GM12874 (cell line): Measurements from ENCODE around the gene IGFBP6.

Experiments
- TF ChIP-seq, protein P1 (sequence below): IDR thresholded peaks from 2 replicates; pipeline ENCODE4 v1.5.1; 2011; ENCODE audit warnings: low read depth, mild to moderate bottlenecking, control low read depth, low read length, moderate library complexity; ENCODE audit not compliant: insufficient read depth

The IGFBP6 gene

DNA sequence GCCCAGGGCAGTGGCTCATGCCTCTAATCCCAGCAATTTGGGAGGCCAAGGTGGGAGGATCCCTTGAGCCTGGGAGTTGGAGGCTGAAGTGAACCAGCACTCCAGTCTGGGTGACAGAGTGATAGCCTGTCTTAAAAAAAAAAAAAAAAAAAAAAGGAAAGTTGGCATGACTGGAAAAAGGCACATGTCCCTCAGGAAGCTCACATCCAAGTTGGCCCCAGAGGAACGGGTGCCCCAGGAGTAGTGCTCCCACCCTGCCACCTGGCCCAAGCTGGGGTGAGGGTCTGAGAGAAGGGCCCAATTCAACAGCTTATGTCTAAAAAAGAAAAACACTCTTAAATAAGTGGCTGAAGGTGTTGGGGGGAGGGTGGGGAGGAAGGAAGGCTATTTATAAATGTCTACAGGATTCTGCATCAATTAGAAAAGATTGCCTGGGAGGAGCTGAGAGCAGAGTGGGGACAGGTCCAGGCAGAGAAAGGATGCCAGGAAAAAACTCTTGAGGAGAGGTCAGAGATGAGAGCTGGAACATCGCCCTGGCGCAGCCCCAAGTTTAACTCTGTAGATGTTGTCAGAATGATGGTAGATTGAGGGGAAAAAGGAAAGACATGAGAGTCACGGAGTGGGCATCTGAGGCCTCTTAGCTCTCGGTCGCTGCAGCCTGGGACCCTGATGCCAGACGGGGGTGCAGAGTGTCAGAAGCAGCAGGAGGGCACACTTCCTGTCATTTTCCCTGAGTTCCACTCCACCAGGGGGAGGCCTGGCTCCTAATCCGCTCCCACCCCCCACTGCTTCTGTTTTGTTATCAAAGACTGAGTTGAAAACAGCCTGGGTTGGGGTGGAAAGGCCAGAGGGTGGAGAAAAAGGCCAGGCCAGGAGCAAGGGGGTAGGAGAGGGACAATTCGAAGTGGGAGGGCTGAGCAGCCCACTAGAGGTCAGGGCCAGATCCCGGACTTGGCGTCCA lies 25.6 kb upstream of the IGFBP6 start:
- TF ChIP-seq, protein P1, sequence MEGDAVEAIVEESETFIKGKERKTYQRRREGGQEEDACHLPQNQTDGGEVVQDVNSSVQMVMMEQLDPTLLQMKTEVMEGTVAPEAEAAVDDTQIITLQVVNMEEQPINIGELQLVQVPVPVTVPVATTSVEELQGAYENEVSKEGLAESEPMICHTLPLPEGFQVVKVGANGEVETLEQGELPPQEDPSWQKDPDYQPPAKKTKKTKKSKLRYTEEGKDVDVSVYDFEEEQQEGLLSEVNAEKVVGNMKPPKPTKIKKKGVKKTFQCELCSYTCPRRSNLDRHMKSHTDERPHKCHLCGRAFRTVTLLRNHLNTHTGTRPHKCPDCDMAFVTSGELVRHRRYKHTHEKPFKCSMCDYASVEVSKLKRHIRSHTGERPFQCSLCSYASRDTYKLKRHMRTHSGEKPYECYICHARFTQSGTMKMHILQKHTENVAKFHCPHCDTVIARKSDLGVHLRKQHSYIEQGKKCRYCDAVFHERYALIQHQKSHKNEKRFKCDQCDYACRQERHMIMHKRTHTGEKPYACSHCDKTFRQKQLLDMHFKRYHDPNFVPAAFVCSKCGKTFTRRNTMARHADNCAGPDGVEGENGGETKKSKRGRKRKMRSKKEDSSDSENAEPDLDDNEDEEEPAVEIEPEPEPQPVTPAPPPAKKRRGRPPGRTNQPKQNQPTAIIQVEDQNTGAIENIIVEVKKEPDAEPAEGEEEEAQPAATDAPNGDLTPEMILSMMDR = no peak

DNA sequence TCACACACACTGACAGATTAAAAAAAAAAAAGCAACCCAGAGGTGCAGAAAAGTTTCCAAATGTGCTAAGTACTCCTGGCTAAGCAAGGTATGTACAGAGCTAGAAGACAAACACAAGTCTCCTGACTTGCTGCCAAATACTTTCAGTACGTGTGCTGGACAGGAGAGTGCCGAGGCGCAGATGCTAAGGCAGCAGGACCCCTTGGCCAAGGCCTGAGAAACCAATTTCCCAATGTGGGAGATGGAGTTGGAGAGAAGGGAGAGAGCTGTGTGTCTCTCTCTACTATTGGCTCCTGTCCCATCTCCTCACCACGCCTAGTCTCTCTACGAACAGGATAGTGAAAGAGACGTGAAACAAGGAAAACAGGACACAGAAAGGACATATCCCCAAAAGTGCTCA lies 23.6 kb upstream of the IGFBP6 start:
- TF ChIP-seq, protein P1 = no peak

DNA sequence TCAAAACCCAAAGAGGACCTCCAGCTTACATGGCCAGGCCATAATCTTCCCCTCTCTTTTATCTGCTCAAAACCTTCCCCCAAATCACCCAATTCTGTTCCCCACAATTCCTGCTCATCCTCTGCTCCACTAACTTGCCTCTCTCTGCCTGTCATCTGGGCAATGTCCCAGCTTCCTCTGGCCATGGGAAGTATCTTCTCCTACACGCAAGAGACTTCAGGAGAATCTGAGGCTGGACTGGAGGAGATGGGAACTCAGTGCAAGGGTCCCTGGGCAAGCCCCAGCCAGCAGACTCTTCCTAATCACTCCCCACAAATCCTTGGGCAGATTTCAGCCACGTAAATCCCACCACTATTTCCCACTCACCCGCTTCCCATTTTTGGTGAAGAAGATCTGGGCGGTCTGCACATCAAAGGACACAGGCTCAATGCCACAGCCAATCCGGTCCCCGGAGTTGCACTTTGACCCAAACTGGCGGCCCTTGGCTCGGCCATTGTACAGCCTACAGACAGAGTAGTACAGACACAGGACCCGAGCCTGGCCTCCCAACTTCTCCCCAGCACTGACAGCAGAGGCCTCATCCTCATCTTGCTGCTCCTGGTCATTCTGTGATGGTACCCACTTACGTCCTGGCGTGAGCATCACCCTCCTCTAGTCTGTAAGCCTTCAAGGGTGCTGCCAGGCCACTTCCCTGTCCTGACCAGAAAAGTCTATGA lies 23.0 kb upstream of the IGFBP6 start:
- TF ChIP-seq, protein P1 = no peak

DNA sequence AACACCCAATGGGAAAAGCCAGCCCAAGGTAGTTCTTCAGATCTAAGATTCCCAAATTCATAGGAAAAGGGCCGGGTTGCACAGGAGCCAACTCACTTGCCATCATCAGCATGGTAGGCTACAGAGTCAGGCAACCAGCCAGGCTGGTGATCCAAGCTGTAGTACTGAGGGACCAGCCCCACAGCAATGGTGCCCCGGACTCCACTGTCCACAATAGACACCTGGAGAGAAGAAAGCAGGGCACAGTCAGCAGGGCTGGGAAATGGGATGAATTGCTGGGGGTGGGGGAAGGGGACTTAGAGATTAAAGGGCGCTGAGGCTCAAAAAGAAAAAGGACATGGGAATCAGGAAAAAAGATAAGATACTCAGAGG lies 22.5 kb upstream of the IGFBP6 start:
- TF ChIP-seq, protein P1 = no peak

DNA sequence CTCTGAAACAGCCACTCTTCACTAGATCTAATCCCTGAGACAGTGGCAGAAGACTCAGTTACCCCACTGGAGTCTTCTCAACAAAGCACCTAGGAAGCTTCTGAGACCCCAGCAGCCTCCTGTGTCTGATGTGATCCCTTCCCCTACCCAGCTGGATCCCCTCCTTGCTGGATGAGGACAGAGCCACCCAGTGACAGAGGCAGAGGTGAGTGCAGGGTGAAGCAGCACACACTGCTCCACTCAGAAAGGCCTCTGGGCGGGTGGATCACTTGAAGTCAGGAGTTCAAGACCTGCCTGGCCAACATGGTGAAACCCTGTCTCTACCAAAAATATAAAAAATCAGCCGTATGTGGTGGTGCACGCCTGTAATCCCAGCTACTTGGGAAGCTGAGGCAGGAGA lies 21.0 kb upstream of the IGFBP6 start:
- TF ChIP-seq, protein P1 = no peak

DNA sequence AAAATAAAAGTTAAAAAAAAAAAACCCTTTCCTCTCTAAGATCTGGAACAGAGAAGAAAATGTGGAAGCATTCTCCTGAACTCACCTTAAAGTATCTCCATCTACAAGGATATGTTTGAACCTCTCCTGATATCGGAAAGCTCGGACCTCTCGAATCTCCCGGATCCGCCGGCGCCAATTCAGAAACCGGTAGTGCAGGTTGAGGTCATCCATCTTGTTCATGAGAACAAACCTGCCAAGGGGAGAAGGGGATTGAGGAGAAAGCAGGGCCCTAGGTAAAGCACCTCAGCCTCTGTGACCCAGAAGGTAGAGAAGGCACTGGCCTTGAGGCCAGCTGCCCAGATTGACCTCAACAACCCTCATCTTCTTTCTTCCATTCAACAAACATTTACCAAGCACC lies 20.4 kb upstream of the IGFBP6 start:
- TF ChIP-seq, protein P1 = no peak

DNA sequence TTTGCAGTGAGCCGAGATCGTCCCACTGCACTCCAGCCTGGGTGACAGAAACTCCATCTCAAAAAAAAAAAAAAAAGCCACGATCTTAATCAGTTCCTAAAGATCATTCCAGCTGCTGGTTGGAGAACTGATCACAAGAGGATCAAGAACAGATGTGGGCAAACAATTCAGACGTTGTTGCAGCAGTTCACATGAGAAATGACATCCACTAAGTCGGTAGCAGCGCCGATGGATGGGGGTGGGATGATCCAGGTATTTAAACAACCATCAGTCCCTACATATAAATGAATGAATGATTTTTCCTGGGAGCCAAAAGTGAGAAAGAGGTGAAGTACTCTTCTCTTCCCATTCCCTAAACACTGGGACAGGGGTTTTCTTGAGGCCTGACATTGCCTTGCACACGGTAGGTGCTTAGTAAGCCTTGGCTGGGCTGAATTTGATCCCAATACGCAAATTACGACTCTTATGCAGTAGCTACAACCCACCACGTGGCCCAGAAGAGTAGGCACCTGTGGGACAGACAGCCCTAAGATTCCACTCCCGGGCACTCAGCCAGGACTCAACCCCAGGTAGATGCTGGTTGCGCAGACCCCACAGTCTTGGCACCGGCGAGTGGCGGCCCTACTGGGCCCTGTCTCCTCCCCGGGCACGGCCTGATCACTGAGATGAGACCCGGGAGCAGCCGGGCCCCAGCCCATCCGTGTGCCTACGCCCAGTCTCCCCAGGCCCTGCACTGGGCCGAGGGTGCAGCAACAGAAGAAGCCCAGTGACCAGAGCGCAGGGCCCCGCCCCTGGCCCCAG lies 18.8 kb upstream of the IGFBP6 start:
- TF ChIP-seq, protein P1 = 0 out of 2 replicates have a peak, but pooled peaks have one; percentile 7
